SU-DHL-6 (cell line): ENCODE measurements around the gene ANKRD28.
"Not testable (repeated sequence)": the region's sequence is repeated elsewhere in the genome, so short reads cannot be mapped to it uniquely, and the experiment has no call there.

Experiments
- H2AFZ ChIP-seq: fragments of 200-600 bp; sonication (generic); 2 replicates; pipeline ENCODE4 v1.6.1; 2014; ENCODE audit warnings: low read depth, mild to moderate bottlenecking, moderate library complexity, mixed read lengths, antibody characterized with exemption, low read length; ENCODE audit not compliant: severe bottlenecking
- H3F3A ChIP-seq: fragments of 200-600 bp; shearing (Covaris generic); 2 replicates; pipeline ENCODE4 v1.6.0; 2016; ENCODE audit warnings: antibody characterized with exemption, mild to moderate bottlenecking; ENCODE audit not compliant: insufficient read depth
- H3K27ac ChIP-seq: fragments of 200-600 bp; sonication (generic); 2 replicates; pipeline ENCODE4 v1.5.1; 2016; ENCODE audit warnings: low read depth, mild to moderate bottlenecking, low read length, moderate library complexity, mixed read lengths
- H3K27me3 ChIP-seq: fragments of 200-600 bp; sonication (generic), shearing (Covaris generic); 2 replicates; pipeline ENCODE4 v1.6.0; 2014; ENCODE audit warnings: mild to moderate bottlenecking, low read length
- H3K36me3 ChIP-seq: fragments of 200-600 bp; sonication (generic); 2 replicates; pipeline ENCODE4 v1.6.1; 2014; ENCODE audit warnings: mild to moderate bottlenecking, low read length, mixed read lengths
- H3K4me2 ChIP-seq: fragments of 300-600, 200-600 bp; shearing (Covaris generic), sonication (generic); 2 replicates; pipeline ENCODE4 v1.6.0; 2014; ENCODE audit warnings: low read length, low read depth, mild to moderate bottlenecking; ENCODE audit not compliant: poor library complexity, severe bottlenecking
- H3K4me3 ChIP-seq: fragments of 200-600 bp; sonication (generic); 2 replicates; pipeline ENCODE4 v1.5.1; 2014; ENCODE audit warnings: antibody characterized with exemption, low read length, mild to moderate bottlenecking, mixed read lengths; ENCODE audit not compliant: insufficient read depth, poor library complexity, severe bottlenecking
- H3K79me2 ChIP-seq: fragments of 200-600 bp; sonication (generic); 2 replicates; pipeline ENCODE4 v1.6.1; 2014; ENCODE audit warnings: mild to moderate bottlenecking, low read length, moderate library complexity; ENCODE audit not compliant: insufficient read depth
- H3K9ac ChIP-seq: fragments of 200-600 bp; sonication (generic); 2 replicates; pipeline ENCODE4 v1.7.0; 2014; ENCODE audit warnings: mild to moderate bottlenecking, low read length
- H3K9me2 ChIP-seq: fragments of 200-600 bp; sonication (generic); replicated peaks from 2 replicates; pipeline ENCODE4 v1.6.1; 2014; ENCODE audit warnings: low read length; ENCODE audit not compliant: insufficient read depth
- H3K9me3 ChIP-seq: fragments of 200-600 bp; sonication (generic); 2 replicates; pipeline ENCODE4 v1.6.1; 2014; ENCODE audit warnings: low read length, mixed read lengths; ENCODE audit not compliant: insufficient read depth
- H4K20me1 ChIP-seq: fragments of 200-600 bp; sonication (generic); 2 replicates; pipeline ENCODE4 v1.6.1; 2014; ENCODE audit warnings: low read depth, mild to moderate bottlenecking, antibody characterized with exemption, low read length, moderate library complexity, mixed read lengths
- EZH2phosphoT487 ChIP-seq: fragments of 200-600 bp; sonication (generic), shearing (Covaris generic); conservative IDR thresholded peaks from 2 replicates; pipeline ENCODE4 v1.6.1; 2018; ENCODE audit warnings: mild to moderate bottlenecking, antibody characterized with exemption, low read length, moderate library complexity, mixed read lengths
- TF ChIP-seq, protein P1 (sequence below): fragments of 200-600 bp; sonication (generic); IDR thresholded peaks from one replicate; pipeline ENCODE4 v1.5.1; 2017; ENCODE audit warnings: antibody characterized with exemption, mild to moderate bottlenecking, low read length, moderate library complexity; ENCODE audit not compliant: insufficient read depth, poor library complexity, severe bottlenecking

ANKRD28 gene

DNA sequence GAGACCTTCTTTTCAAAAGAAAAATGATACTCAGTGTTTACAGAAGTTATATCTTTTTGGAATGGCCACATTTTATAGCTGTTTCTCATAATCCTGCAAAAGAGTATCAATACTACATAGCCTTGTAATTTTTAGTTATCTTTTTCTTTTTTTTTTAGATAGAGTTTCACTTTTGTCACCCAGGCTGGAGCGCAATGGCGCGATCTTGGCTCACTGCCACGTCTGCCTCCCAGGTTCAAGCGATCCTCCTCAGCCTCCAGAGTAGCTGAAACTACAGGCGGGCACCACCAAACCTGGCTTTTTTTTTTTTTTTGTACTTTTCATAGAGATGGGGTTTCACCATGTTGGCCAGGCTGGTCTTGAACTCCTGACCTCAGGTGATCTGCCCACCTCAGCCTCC is 53.6 kb downstream of the ANKRD28 start:
- Histone ChIP-seq H3K27me3 (no peaks in the 10 kb centered on the region), H4K20me1 (no peaks in the 10 kb centered on the region), H3K27ac (no peak overlapping the region), H3K9me3 (0 out of 2 replicates have a peak, but pooled peaks cover 6% of the 10 kb centered on the region), H3K4me2 (no peak overlapping the region), H3K4me3 (no peak overlapping the region), H3F3A (no peaks in the 10 kb centered on the region), H3K9ac (no peak overlapping the region), H3K9me2 (no peaks in the 10 kb centered on the region), H3K36me3 (peaks cover 14% of the 10 kb centered on the region), H3K79me2 (no peaks in the 10 kb centered on the region), H2AFZ (no peak overlapping the region)
- TF ChIP-seq, protein P1, sequence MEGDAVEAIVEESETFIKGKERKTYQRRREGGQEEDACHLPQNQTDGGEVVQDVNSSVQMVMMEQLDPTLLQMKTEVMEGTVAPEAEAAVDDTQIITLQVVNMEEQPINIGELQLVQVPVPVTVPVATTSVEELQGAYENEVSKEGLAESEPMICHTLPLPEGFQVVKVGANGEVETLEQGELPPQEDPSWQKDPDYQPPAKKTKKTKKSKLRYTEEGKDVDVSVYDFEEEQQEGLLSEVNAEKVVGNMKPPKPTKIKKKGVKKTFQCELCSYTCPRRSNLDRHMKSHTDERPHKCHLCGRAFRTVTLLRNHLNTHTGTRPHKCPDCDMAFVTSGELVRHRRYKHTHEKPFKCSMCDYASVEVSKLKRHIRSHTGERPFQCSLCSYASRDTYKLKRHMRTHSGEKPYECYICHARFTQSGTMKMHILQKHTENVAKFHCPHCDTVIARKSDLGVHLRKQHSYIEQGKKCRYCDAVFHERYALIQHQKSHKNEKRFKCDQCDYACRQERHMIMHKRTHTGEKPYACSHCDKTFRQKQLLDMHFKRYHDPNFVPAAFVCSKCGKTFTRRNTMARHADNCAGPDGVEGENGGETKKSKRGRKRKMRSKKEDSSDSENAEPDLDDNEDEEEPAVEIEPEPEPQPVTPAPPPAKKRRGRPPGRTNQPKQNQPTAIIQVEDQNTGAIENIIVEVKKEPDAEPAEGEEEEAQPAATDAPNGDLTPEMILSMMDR, result no peak
- no peak for TF ChIP-seq EZH2phosphoT487

DNA sequence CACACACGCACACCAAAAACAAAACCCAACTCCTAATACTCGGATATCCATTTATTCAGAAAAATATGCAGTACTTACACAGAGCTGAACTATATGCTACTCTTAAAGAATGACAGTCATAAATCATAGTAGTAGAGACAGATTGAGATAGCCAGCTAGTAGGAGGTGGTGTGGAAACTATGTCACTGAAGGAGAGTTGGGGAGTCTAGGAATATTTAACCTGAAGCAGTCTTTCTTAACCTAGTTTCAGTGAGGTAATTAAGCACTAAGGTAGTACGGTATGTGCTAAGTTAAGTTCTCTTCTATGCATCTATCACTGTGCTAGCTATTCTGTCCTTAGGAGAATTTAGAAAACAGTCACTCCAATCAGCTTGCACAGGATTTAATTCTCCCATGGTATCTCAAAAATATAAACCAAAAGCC is 54.2 kb downstream of the ANKRD28 start:
- no peak overlapping the region for H3K4me2 ChIP-seq
- no peak for TF ChIP-seq EZH2phosphoT487
- TF ChIP-seq, protein P1, result no peak
- H2AFZ ChIP-seq, result no peak overlapping the region
- H3K9ac ChIP-seq, result no peak overlapping the region
- peaks cover 14% of the 10 kb centered on the region for H3K36me3 ChIP-seq
- H3K4me3 ChIP-seq, result no peak overlapping the region
- no peaks in the 10 kb centered on the region for H3K27me3 ChIP-seq
- no peak overlapping the region for H3K27ac ChIP-seq
- H3F3A ChIP-seq, result no peaks in the 10 kb centered on the region
- H3K79me2 ChIP-seq, result no peaks in the 10 kb centered on the region
- H3K9me2 ChIP-seq, result no peaks in the 10 kb centered on the region
- H3K9me3 ChIP-seq, result 0 out of 2 replicates have a peak, but pooled peaks cover 6% of the 10 kb centered on the region
- H4K20me1 ChIP-seq, result no peaks in the 10 kb centered on the region

DNA sequence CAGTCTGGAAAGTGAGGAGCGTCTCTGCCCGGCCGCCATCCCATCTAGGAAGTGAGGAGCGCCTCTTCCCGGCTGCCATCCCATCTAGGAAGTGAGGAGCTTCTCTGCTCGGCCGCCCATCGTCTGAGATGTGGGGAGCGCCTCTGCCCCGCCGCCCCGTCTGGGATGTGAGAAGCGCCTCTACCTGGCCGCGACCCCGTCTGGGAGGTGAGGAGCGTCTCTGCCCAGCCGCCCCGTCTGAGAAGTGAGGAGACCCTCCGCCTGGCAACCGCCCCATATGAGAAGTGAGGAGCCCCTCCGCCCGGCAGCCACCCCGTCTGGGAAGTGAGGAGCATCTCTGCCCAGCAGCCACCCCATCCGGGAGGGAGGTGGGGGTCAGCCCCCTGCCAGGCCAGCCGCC is 55.5 kb downstream of the ANKRD28 start:
- not testable (repeated sequence) for H3K27me3 ChIP-seq, H3K9ac ChIP-seq, H4K20me1 ChIP-seq, H2AFZ ChIP-seq, H3K4me2 ChIP-seq, H3F3A ChIP-seq, H3K27ac ChIP-seq, H3K9me3 ChIP-seq, H3K79me2 ChIP-seq, H3K9me2 ChIP-seq, H3K4me3 ChIP-seq
- H3K36me3 ChIP-seq, result peaks cover 14% of the 10 kb centered on the region

DNA sequence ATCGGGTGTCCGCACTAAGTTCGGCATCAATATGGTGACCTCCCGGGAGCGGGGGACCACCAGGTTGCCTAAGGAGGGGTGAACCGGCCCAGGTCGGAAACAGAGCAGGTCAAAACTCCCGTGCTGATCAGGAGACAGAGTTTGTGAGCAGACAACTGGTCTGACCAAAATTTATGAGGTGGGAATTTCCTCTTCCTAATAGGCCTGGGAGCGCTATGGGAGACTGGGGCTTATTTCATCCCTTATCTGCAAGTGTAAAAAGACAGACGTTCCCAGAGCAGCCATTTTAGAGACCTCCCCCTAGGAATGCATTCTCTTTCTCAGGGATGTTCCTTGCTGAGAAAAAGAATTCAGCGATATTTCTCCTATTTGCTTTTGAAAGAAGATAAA is 59.2 kb downstream of the ANKRD28 start:
- not testable (repeated sequence) for H3K4me3 ChIP-seq, H3K9me2 ChIP-seq, H3F3A ChIP-seq, H3K9ac ChIP-seq, H3K27ac ChIP-seq, H3K4me2 ChIP-seq, H2AFZ ChIP-seq, H3K27me3 ChIP-seq, H3K79me2 ChIP-seq, H3K9me3 ChIP-seq, H4K20me1 ChIP-seq
- peaks cover 32% of the 10 kb centered on the region for H3K36me3 ChIP-seq
